Hepatocyte (in vitro differentiated cells): Measurements from ENCODE around the gene PMFBP1. TPM values are rescaled to one million over a fixed set of nuclear protein-coding genes. Genes with fewer than 3 reads are reported as not detected.

Experiments
- DNase-seq: peaks from one replicate; pipeline ENCODE4 v3.0.0-alpha.2; 2016; ENCODE audit warnings: low spot score
- H2AFZ ChIP-seq: fragments of 200-600 bp; sonication (generic); 2 replicates; pipeline ENCODE4 v1.6.0; 2016; ENCODE audit warnings: antibody characterized with exemption, mild to moderate bottlenecking
- H3K27ac ChIP-seq: fragments of 200-600 bp; sonication (generic); 2 replicates; pipeline ENCODE4 v1.5.1; 2016; ENCODE audit warnings: mild to moderate bottlenecking
- H3K27me3 ChIP-seq: fragments of 200-600 bp; sonication (generic); 2 replicates; pipeline ENCODE4 v1.6.1; 2016
- H3K36me3 ChIP-seq: fragments of 200-600 bp; sonication (generic); replicated peaks from 2 replicates; pipeline ENCODE4 v1.5.1; 2016; ENCODE audit warnings: low read depth; ENCODE audit not compliant: insufficient read depth
- H3K4me1 ChIP-seq: fragments of 200-600 bp; sonication (generic); 2 replicates; pipeline ENCODE4 v1.5.1; 2016; ENCODE audit warnings: mild to moderate bottlenecking, moderate library complexity; ENCODE audit not compliant: insufficient read depth
- H3K4me2 ChIP-seq: fragments of 200-600 bp; sonication (generic); 2 replicates; pipeline ENCODE4 v1.6.0; 2016
- H3K4me3 ChIP-seq: fragments of 200-600 bp; sonication (generic); 2 replicates; pipeline ENCODE4 v1.5.1; 2016; ENCODE audit warnings: mild to moderate bottlenecking
- H3K79me2 ChIP-seq: fragments of 200-600 bp; sonication (generic); 2 replicates; pipeline ENCODE4 v1.6.0; 2017; ENCODE audit warnings: mild to moderate bottlenecking
- H3K9me2 ChIP-seq: fragments of 200-600 bp; sonication (generic); replicated peaks from 2 replicates; pipeline ENCODE4 v1.6.0; 2017; ENCODE audit warnings: mild to moderate bottlenecking; ENCODE audit not compliant: insufficient read depth
- H3K9me3 ChIP-seq: fragments of 200-600 bp; sonication (generic); 2 replicates; pipeline ENCODE4 v1.5.1; 2016; ENCODE audit warnings: low read depth, mild to moderate bottlenecking
- H4K20me1 ChIP-seq: fragments of 200-600 bp; sonication (generic); 2 replicates; pipeline ENCODE4 v1.6.0; 2016; ENCODE audit warnings: mild to moderate bottlenecking; ENCODE audit not compliant: insufficient read depth, poor library complexity, severe bottlenecking
- CTCF ChIP-seq: fragments of 200-600 bp; sonication (generic); IDR thresholded peaks from 2 replicates; pipeline ENCODE4 v1.5.1; 2016; ENCODE audit warnings: antibody characterized with exemption, mild to moderate bottlenecking; ENCODE audit not compliant: poor library complexity
- EZH2 ChIP-seq: fragments of 200-600 bp; sonication (generic); IDR thresholded peaks from 2 replicates; pipeline ENCODE4 v1.6.1; 2016; ENCODE audit warnings: antibody characterized with exemption, mild to moderate bottlenecking, borderline replicate concordance
- EZH2phosphoT487 ChIP-seq: fragments of 200-600 bp; sonication (generic); IDR thresholded peaks from one replicate; pipeline ENCODE4 v1.6.1; 2018; ENCODE audit warnings: antibody characterized with exemption, mild to moderate bottlenecking, low read depth, moderate library complexity; ENCODE audit not compliant: unreplicated experiment, severe bottlenecking
- WGBS: methylation state at CpG from one replicate; pipeline ENCODE4 v1.1.6; 2016; ENCODE audit warnings: low lambda C conversion rate; ENCODE audit errors: missing lambda C conversion rate; 5-methylcytosine and 5-hydroxymethylcytosine counted together
- polyA plus RNA-seq: library from polyadenylated mRNA; unstranded; fragments of >200 nt; fragmentation: Nextera tagmentation; extraction: Ambion mirVana; gene quantifications from 2 replicates; pipeline ENCODE4 v1.2.1, GENCODE V29; 2016
- total RNA-seq: library from RNA; depleted of rRNA; stranded (reverse); fragments of >200 nt; gene quantifications from 2 replicates; pipeline ENCODE4 v1.2.3, GENCODE V29; 2014

PMFBP1 gene
- total and polyA plus RNA-seq, 2 experiments from 2014 or later: 1.4 to 3.4 TPM

DNA sequence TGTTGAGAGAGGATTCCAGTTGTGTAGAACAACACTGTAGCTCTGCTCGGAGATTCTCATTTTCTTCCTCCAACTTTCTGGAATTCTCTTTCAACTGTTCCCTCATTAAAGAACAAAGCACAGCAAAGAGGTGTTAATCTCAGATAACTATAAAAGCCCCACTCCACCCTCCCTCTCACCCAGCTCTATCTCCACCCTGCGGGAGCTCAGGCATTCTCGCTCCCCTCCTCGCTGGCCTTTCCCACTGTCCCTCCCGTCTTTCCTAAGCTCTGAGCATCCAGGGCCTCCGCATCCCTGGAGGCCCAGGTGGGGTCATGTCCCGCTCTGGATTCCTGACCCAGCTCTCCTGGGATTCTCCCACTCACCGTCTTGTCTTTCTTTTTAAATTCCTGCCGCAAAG is 43.3 kb downstream of the PMFBP1 start:
- Histone ChIP-seq H3K4me2 (no peak overlapping the region), H3K4me3 (no peak overlapping the region), H3K4me1 (peaks cover 8% of the 10 kb centered on the region), H4K20me1 (no peaks in the 10 kb centered on the region), H3K27ac (no peak overlapping the region), H3K9me3 (no peaks in the 10 kb centered on the region), H3K79me2 (no peaks in the 10 kb centered on the region), H3K9me2 (no peaks in the 10 kb centered on the region), H3K36me3 (no peaks in the 10 kb centered on the region), H3K27me3 (no peaks in the 10 kb centered on the region), H2AFZ (no peak overlapping the region)
- no peak for DNase-seq
- WGBS: 65% methylated on average over 9 of the region's 9 CpGs
- TF ChIP-seq EZH2phosphoT487 (no peak), EZH2 (no peak), CTCF (no peak)

GRCh38 chr16:72126429-72126765 is 45.6 kb downstream of the PMFBP1 start:
- Histone ChIP-seq H3K27me3 (no peaks in the 10 kb centered on the region), H3K4me1 (peaks cover 8% of the 10 kb centered on the region), H4K20me1 (no peaks in the 10 kb centered on the region), H3K4me3 (no peak overlapping the region), H3K9me2 (no peaks in the 10 kb centered on the region), H2AFZ (peak overlapping the region; percentile 11), H3K79me2 (no peaks in the 10 kb centered on the region), H3K9me3 (no peaks in the 10 kb centered on the region), H3K36me3 (no peaks in the 10 kb centered on the region), H3K4me2 (no peak overlapping the region), H3K27ac (no peak overlapping the region)
- DNase-seq: no peak
- TF ChIP-seq EZH2phosphoT487 (no peak), EZH2 (no peak), CTCF (no peak)
- WGBS: 79% methylated on average over 2 of the region's 2 CpGs

GRCh38 chr16:72125635-72126428 is 46.1 kb downstream of the PMFBP1 start:
- Histone ChIP-seq H3K9me3 (no peaks in the 10 kb centered on the region), H3K79me2 (no peaks in the 10 kb centered on the region), H3K4me3 (no peak overlapping the region), H3K27ac (peak overlapping the region; percentile 49), H3K9me2 (no peaks in the 10 kb centered on the region), H4K20me1 (no peaks in the 10 kb centered on the region), H3K4me1 (peaks cover 8% of the 10 kb centered on the region), H3K27me3 (no peaks in the 10 kb centered on the region), H3K36me3 (no peaks in the 10 kb centered on the region), H3K4me2 (no peak overlapping the region), H2AFZ (peak overlapping the region; percentile 18)
- 86% methylated on average over 9 of the region's 9 CpGs for WGBS
- DNase-seq: no peak
- TF ChIP-seq EZH2phosphoT487 (no peak), EZH2 (no peak), CTCF (no peak)
